Measurements from ENCODE around the gene RNF113A.

The RNF113A gene

DNA sequence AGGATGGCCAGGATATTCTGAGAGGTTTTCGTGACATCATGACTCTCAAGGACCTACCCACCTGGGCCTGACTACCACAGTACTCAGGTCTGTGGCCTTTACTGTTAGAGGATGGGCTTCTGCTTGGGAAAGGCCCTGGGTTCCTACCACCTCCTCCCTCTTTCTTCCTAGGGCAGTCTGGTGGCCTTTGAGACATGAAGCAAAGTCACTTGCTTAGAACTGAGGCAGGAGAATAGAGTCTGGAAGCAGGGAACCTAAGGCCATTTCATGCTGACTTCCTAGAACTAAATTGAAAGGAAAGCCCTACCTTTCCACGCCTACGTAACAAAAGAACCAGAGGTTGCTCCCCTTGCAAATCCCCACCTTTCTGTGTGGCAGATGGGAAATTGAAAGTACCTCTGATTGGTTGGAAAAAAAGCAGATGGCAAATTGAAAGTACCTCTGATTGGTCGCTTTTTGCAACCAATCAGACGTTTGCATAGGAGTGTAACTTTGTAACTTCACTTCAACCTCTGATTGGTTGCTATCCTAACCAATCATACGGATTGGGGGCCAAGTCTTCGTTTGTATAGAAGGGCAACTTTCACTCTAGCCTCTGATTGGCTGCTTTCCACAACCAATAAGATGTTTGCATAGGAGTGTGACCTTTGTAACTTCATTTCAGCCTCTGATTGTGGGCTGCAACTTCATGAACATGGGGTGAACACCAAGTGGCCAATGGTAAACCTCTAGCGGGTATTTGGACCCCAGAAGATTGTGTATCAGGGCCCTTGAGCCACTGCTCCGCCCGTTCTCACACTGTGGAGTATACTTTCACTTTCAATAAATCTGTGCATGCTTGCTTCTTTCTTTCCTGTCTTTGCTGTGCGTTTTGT lies 14.3 kb upstream of the RNF113A start (continued):
- no peak for TF ChIP-seq ISL1 (CRISPR knock-in tag; IDR thresholded peaks at IDR 0.05)
- TF ChIP-seq GLIS3 (CRISPR knock-in tag; IDR thresholded peaks at IDR 0.05), result no peak

DNA sequence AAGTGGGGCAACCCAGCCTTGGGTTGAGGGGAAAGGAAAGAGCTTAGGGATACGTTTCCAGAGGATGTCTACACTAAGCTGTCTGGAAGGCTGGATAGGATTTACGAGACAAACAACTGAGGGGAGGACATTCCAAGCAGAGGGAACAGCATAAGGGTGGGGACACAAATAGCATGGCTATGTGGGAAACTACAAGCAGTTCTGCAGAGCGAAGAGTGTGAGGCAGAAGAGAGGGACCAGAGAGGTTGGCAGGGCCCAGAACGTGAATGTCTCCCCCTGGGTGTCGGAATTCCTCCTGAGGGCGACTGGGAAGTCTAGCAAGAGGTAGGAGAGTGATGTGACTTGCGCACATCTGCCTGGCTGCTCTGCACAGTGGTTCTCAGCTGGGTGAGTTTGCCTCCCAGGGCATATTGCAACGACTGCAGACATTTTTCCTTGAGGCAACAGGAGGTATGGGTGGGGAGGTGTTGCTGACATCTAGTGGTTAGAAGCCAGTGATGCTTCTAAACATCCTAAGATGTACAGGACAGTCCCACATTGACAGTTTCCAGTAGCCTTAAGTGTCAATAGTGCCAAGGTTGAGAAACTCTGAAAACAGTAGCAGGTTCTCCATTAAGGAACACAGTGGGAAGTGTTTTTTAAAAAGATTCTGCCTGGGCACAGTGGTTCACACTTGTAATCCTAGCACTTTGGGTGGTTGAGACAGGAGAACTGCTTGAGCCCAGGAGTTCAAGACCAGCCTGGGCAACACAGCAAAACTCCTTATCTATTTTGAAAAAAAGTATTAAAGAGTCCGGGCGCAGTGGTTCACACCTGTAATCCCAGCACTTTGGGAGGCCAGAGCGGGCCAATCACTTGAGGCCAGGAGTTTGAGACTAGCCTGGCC lies 9.3 kb upstream of the RNF113A start:
- ATAC-seq, result peak; percentile 99
- TF ChIP-seq TSHZ2 (CRISPR knock-in tag; IDR thresholded peaks at IDR 0.05) (no peak), GLIS3 (CRISPR knock-in tag; IDR thresholded peaks at IDR 0.05) (no peak), CSDC2 (CRISPR knock-in tag; IDR thresholded peaks at IDR 0.05) (no peak), RARB (CRISPR knock-in tag; IDR thresholded peaks at IDR 0.05) (no peak), POU6F1 (CRISPR knock-in tag; IDR thresholded peaks at IDR 0.05; ENCODE audit: borderline replicate concordance, low read depth) (no peak), ZNF70 (CRISPR knock-in tag; IDR thresholded peaks at IDR 0.05) (no peak), ZC3H10 (CRISPR knock-in tag; IDR thresholded peaks at IDR 0.05) (no peak), TOX (CRISPR knock-in tag; IDR thresholded peaks at IDR 0.05; ENCODE audit: borderline replicate concordance) (no peak), ZNF8 (CRISPR knock-in tag; IDR thresholded peaks at IDR 0.05) (no peak), TCF4 (CRISPR knock-in tag; IDR thresholded peaks at IDR 0.05; ENCODE audit: borderline replicate concordance) (no peak), ESRRG (CRISPR knock-in tag; IDR thresholded peaks at IDR 0.05) (no peak), ZFP3 (CRISPR knock-in tag; IDR thresholded peaks at IDR 0.05) (no peak), ARNTL (CRISPR knock-in tag; IDR thresholded peaks at IDR 0.05; ENCODE audit: borderline replicate concordance, low read depth) (no peak), ZFP30 (CRISPR knock-in tag; IDR thresholded peaks at IDR 0.05) (no peak)
- TF ChIP-seq, protein P1, sequence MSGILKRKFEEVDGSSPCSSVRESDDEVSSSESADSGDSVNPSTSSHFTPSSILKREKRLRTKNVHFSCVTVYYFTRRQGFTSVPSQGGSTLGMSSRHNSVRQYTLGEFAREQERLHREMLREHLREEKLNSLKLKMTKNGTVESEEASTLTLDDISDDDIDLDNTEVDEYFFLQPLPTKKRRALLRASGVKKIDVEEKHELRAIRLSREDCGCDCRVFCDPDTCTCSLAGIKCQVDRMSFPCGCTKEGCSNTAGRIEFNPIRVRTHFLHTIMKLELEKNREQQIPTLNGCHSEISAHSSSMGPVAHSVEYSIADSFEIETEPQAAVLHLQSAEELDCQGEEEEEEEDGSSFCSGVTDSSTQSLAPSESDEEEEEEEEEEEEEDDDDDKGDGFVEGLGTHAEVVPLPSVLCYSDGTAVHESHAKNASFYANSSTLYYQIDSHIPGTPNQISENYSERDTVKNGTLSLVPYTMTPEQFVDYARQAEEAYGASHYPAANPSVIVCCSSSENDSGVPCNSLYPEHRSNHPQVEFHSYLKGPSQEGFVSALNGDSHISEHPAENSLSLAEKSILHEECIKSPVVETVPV (CRISPR knock-in tag; IDR thresholded peaks at IDR 0.05), result no peak
- TF ChIP-seq, protein P2, sequence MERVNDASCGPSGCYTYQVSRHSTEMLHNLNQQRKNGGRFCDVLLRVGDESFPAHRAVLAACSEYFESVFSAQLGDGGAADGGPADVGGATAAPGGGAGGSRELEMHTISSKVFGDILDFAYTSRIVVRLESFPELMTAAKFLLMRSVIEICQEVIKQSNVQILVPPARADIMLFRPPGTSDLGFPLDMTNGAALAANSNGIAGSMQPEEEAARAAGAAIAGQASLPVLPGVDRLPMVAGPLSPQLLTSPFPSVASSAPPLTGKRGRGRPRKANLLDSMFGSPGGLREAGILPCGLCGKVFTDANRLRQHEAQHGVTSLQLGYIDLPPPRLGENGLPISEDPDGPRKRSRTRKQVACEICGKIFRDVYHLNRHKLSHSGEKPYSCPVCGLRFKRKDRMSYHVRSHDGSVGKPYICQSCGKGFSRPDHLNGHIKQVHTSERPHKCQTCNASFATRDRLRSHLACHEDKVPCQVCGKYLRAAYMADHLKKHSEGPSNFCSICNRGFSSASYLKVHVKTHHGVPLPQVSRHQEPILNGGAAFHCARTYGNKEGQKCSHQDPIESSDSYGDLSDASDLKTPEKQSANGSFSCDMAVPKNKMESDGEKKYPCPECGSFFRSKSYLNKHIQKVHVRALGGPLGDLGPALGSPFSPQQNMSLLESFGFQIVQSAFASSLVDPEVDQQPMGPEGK (CRISPR knock-in tag; IDR thresholded peaks at IDR 0.05; ENCODE audit: borderline replicate concordance), result no peak
- TF ChIP-seq, protein P3, sequence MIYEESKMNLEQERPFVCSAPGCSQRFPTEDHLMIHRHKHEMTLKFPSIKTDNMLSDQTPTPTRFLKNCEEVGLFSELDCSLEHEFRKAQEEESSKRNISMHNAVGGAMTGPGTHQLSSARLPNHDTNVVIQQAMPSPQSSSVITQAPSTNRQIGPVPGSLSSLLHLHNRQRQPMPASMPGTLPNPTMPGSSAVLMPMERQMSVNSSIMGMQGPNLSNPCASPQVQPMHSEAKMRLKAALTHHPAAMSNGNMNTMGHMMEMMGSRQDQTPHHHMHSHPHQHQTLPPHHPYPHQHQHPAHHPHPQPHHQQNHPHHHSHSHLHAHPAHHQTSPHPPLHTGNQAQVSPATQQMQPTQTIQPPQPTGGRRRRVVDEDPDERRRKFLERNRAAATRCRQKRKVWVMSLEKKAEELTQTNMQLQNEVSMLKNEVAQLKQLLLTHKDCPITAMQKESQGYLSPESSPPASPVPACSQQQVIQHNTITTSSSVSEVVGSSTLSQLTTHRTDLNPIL (CRISPR knock-in tag; IDR thresholded peaks at IDR 0.05; ENCODE audit: low read depth), result no peak

DNA sequence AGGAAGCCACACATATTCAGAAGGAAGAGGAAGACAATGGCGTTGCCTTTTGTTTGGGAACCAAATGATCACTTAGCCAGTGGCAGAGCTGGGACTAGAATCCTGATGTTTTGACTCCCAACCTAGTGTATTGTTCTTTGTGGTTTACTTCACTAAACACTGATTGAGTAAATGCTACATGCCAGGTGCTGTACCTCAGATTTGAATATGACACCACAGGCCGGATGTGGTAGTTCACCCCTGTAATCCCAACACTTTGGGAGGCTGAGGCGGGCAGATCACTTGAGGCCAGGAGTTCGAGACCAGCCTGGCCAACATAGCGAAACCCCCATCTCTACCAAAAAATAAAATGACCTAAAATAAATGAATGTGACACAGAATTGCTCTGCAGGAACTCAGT lies 8.5 kb upstream of the RNF113A start:
- TF ChIP-seq, protein P1 (CRISPR knock-in tag; IDR thresholded peaks at IDR 0.05), result no peak
- TF ChIP-seq ZNF70 (CRISPR knock-in tag; IDR thresholded peaks at IDR 0.05) (no peak), TCF4 (CRISPR knock-in tag; IDR thresholded peaks at IDR 0.05; ENCODE audit: borderline replicate concordance) (no peak), ZC3H10 (CRISPR knock-in tag; IDR thresholded peaks at IDR 0.05) (no peak), ISL1 (CRISPR knock-in tag; IDR thresholded peaks at IDR 0.05) (no peak), PPARA (CRISPR knock-in tag; IDR thresholded peaks at IDR 0.05; ENCODE audit: borderline replicate concordance) (no peak), TOX (CRISPR knock-in tag; IDR thresholded peaks at IDR 0.05; ENCODE audit: borderline replicate concordance) (no peak), ZNF565 (CRISPR knock-in tag; conservative IDR thresholded peaks at IDR 0.05; ENCODE audit: low read depth) (no peak), BACH2 (CRISPR knock-in tag; IDR thresholded peaks at IDR 0.05; ENCODE audit: borderline replicate concordance) (no peak), ZFP30 (CRISPR knock-in tag; IDR thresholded peaks at IDR 0.05) (no peak), OSR1 (CRISPR knock-in tag; IDR thresholded peaks at IDR 0.05) (no peak), SNAI2 (CRISPR knock-in tag; IDR thresholded peaks at IDR 0.05) (no peak), ARNTL (CRISPR knock-in tag; IDR thresholded peaks at IDR 0.05; ENCODE audit: borderline replicate concordance, low read depth) (no peak), POU6F1 (CRISPR knock-in tag; IDR thresholded peaks at IDR 0.05; ENCODE audit: borderline replicate concordance, low read depth) (no peak)
- ATAC-seq, result no peak

All from SK-N-SH treated with all-trans-retinoic acid at 6 μM for 48 hours (cell line).